Colonic mucosa (tissue), 4 donors: Measurements from ENCODE around the gene TMEM176B. TPM values are rescaled to one million over a fixed set of nuclear protein-coding genes. Genes with fewer than 3 reads are reported as not detected.
"Not testable (repeated sequence)": the region's sequence is repeated elsewhere in the genome, so short reads cannot be mapped to it uniquely, and the experiment has no call there.

ENCODE experiments used
- DNase-seq: peaks from one replicate; pipeline ENCODE4 v3.0.0-alpha.2; 2020
- H3K27ac ChIP-seq: fragments of 200-600 bp; one replicate; pipeline ENCODE4 v1.8.0; 2021
- H3K27me3 ChIP-seq: fragments of 200-600 bp; one replicate; pipeline ENCODE4 v1.8.0; 2021
- H3K36me3 ChIP-seq: fragments of 200-600 bp; one replicate; pipeline ENCODE4 v1.8.0; 2021
- H3K4me1 ChIP-seq: fragments of 200-600 bp; one replicate; pipeline ENCODE4 v1.8.0; 2021; ENCODE audit warnings: mild to moderate bottlenecking
- H3K4me3 ChIP-seq: fragments of 200-600 bp; one replicate; pipeline ENCODE4 v1.8.0; 2021
- H3K9ac ChIP-seq, 2 donors: one replicate each; pipeline ENCODE4 v1.7.0; 2013; ENCODE audit warnings: control low read depth in 2 of 2, low read depth in 2 of 2, low read length in 2 of 2
- H3K9me3 ChIP-seq: fragments of 200-600 bp; one replicate; pipeline ENCODE4 v1.8.0; 2021
- CTCF ChIP-seq: fragments of 200-600 bp; IDR thresholded peaks from one replicate; pipeline ENCODE4 v1.8.0; 2022; ENCODE audit warnings: antibody characterized with exemption, mild to moderate bottlenecking
- intact Hi-C: fragments of 100-400 bp; cut with DNase I; formaldehyde crosslinking; loops from one replicate; pipeline ENCODE4 v1.14.1; 2022
- total RNA-seq, 2 donors: library from RNA; stranded (reverse); fragmentation: NEBNext Ultra II Directional in 1 of 2; extraction: Animal tissue kit (Norgen Biotek cat#: 25700) in 1 of 2; gene quantifications; one replicate each; pipeline ENCODE4 v1.2.1, GENCODE V29; 2021
- donor health status: healthy.
- donor health status: DM: no; HTN: no; CAD: no.
- donor health status: DM: no; HTN: no; CAD: no.

The TMEM176B gene
- total RNA-seq, 2 donors from 2014 or later: 154 to 256 TPM

- no peaks in the 10 kb centered on the region for H3K9me3 ChIP-seq
- H3K4me3 ChIP-seq: no peak overlapping the region
- peaks cover 2% of the 10 kb centered on the region for H3K4me1 ChIP-seq
- no peak for DNase-seq
- TF ChIP-seq CTCF: no peak
- H3K27ac ChIP-seq: no peak overlapping the region
- no peaks in the 10 kb centered on the region for H3K36me3 ChIP-seq
- intact Hi-C loops: no loop called here
- H3K9ac ChIP-seq: no peak overlapping the region
- H3K27me3 ChIP-seq: no peaks in the 10 kb centered on the region
Measured at GRCh38 chr7:150820578-150821198, 20.5 kb upstream of the TMEM176B start.

GRCh38 chr7:150820148-150820547 lies 20.0 kb upstream of the TMEM176B start:
- H3K27me3 ChIP-seq: no peaks in the 10 kb centered on the region
- H3K36me3 ChIP-seq: no peaks in the 10 kb centered on the region
- no peaks in the 10 kb centered on the region for H3K4me1 ChIP-seq
- no peak for DNase-seq
- H3K4me3 ChIP-seq: no peak overlapping the region
- no peak overlapping the region for H3K27ac ChIP-seq
- H3K9me3 ChIP-seq: no peaks in the 10 kb centered on the region
- no peak for TF ChIP-seq CTCF
- H3K9ac ChIP-seq: no peak overlapping the region
- intact Hi-C loops: no loop called here

- intact Hi-C loops: no loop called here
- Histone ChIP-seq H3K27ac (no peak overlapping the region), H3K27me3 (no peaks in the 10 kb centered on the region), H3K4me3 (no peak overlapping the region), H3K9ac (no peak overlapping the region), H3K4me1 (no peaks in the 10 kb centered on the region), H3K9me3 (no peaks in the 10 kb centered on the region), H3K36me3 (no peaks in the 10 kb centered on the region)
- DNase-seq: no peak
- TF ChIP-seq CTCF: no peak
Measured at GRCh38 chr7:150818971-150819370, 18.8 kb upstream of the TMEM176B start.

GRCh38 chr7:150814328-150815001 lies 14.3 kb upstream of the TMEM176B start:
- intact Hi-C loops: no loop called here
- no peak for TF ChIP-seq CTCF
- Histone ChIP-seq H3K9ac (no peak overlapping the region), H3K4me3 (no peak overlapping the region), H3K27me3 (no peaks in the 10 kb centered on the region), H3K27ac (no peak overlapping the region), H3K9me3 (no peaks in the 10 kb centered on the region), H3K36me3 (no peaks in the 10 kb centered on the region), H3K4me1 (no peaks in the 10 kb centered on the region)
- DNase-seq: no peak

- peak; percentile 85 for DNase-seq
- H3K36me3 ChIP-seq, intact Hi-C loops, H3K9me3 ChIP-seq, H3K9ac ChIP-seq, H3K4me3 ChIP-seq, H3K27me3 ChIP-seq, H3K4me1 ChIP-seq: not testable (repeated sequence)
- H3K27ac ChIP-seq: peak overlapping the region; percentile 76
Measured at GRCh38 chr7:150807616-150808438, 7.7 kb upstream of the TMEM176B start.
